Measurements from ENCODE around the gene CMIP. TPM values are rescaled to one million over a fixed set of nuclear protein-coding genes. Genes with fewer than 3 reads are reported as not detected.

CMIP gene
- polyA plus RNA-seq, 1 experiment: 2.7 TPM

DNA sequence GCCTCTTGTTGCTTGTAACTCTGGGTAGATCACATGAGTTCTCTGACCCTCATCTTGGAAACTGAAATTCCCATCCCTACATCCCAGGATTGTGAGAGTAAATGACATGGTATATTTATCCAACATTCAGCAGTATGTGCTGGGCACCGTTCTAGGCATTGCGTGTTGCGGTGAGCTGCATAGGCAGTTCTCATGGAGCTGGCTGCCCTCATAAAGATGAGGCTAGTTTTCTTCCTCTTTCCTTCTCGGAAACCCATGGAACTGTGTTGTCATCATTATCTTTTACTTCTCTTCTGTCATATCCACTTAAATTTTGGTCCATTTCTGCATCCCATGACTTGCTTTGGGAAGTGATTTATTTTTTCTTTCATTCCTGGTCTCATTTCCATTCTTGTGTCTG, 17.2 kb downstream of the CMIP start:
- no peaks in the 10 kb centered on the region for H3K27me3 ChIP-seq (ENCODE audit: control insufficient read depth, insufficient read depth, low read length)
- no peak overlapping the region for H3K4me3 ChIP-seq (ENCODE audit: low read depth, low read length)
- ChIA-PET CTCF (interaction anchor here (1.1 kb wide), 1 partner anchor 11 kb away, joined by 4 read pairs; no protein-coding TSS in a partner anchor), POLR2A (no interaction called here)
- DNase-seq (ENCODE audit: low read depth, low spot score): no peak
- no peaks in the 10 kb centered on the region; the same call in 1 of the 2 replicates for H3K9me3 ChIP-seq (ENCODE audit: control insufficient read depth, insufficient read depth, low read length)
- no peak overlapping the region for H3K27ac ChIP-seq (ENCODE audit: low read depth, low read length)
- TF ChIP-seq, protein P1, sequence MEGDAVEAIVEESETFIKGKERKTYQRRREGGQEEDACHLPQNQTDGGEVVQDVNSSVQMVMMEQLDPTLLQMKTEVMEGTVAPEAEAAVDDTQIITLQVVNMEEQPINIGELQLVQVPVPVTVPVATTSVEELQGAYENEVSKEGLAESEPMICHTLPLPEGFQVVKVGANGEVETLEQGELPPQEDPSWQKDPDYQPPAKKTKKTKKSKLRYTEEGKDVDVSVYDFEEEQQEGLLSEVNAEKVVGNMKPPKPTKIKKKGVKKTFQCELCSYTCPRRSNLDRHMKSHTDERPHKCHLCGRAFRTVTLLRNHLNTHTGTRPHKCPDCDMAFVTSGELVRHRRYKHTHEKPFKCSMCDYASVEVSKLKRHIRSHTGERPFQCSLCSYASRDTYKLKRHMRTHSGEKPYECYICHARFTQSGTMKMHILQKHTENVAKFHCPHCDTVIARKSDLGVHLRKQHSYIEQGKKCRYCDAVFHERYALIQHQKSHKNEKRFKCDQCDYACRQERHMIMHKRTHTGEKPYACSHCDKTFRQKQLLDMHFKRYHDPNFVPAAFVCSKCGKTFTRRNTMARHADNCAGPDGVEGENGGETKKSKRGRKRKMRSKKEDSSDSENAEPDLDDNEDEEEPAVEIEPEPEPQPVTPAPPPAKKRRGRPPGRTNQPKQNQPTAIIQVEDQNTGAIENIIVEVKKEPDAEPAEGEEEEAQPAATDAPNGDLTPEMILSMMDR (IDR thresholded peaks at IDR 0.05; ENCODE audit: low read depth, low read length): no peak

DNA sequence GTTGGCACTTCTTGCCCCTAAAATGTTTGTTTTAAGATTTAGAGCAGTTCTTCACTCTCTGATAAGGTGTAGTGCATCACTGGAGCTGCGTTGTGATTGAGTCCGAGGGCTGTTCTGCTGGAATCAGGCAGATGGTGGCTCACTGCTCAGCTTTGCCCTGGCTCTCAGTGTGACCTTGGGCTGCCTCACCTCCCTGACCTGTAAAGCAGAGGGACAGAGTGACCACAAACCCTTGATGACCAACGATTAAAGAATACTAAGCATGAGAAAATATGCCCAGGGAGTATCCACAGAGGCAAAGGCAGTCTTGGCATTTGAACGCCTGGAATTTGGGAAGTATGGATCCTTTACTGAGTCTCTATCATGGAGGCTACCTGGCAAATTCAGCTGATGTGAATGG, 18.1 kb downstream of the CMIP start:
- TF ChIP-seq, protein P1 (IDR thresholded peaks at IDR 0.05; ENCODE audit: low read depth, low read length): no peak
- CTCF ChIA-PET: interaction anchor here (1.1 kb wide), 1 partner anchor 12 kb away, joined by 4 read pairs; no protein-coding TSS in a partner anchor

DNA sequence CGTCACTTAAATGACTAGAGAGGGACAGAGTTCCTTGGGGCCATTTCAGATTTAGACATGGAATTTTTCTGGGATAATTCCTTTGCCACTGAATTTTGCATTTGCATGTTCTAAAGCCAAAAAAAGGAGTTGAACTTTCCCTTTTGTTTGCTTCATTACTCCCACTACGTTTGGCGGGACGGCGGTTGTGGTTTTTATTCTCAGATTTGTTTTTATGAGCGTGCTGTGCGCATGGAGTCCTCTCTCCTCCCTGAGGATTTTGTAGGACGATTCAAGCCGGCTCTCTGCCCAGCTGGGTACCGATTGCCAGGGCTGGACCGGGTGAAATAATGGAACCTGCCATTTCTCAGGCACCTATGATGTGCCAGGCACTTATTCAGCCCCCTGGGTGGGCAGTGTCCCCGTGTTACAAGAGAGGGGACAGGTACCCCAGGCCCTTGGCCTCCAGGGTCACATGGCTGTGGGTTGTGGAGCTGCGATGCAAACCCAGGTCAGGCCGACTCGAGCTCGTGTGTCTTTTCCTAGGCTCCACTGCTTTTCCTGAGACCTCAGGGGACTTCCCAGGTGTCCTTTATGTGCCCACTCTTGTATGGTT, 18.8 kb downstream of the CMIP start:
- CTCF ChIA-PET: no interaction called here
- TF ChIP-seq, protein P1 (IDR thresholded peaks at IDR 0.05; ENCODE audit: low read depth, low read length): no peak
- no peak overlapping the region for H3K27ac ChIP-seq (ENCODE audit: low read depth, low read length)
- H3K9me3 ChIP-seq (ENCODE audit: control insufficient read depth, insufficient read depth, low read length): no peaks in the 10 kb centered on the region; the same call in 1 of the 2 replicates
- H3K27me3 ChIP-seq (ENCODE audit: control insufficient read depth, insufficient read depth, low read length): no peaks in the 10 kb centered on the region
- no peak overlapping the region for H3K4me3 ChIP-seq (ENCODE audit: low read depth, low read length)
- no peak for DNase-seq (ENCODE audit: low read depth, low spot score)
- POLR2A ChIA-PET: no interaction called here

More for the DNA sequence above, 18.1 kb downstream of the CMIP start:
- Histone ChIP-seq H3K9me3 (ENCODE audit: control insufficient read depth, insufficient read depth, low read length) (no peaks in the 10 kb centered on the region; the same call in 1 of the 2 replicates), H3K27ac (ENCODE audit: low read depth, low read length) (no peak overlapping the region), H3K27me3 (ENCODE audit: control insufficient read depth, insufficient read depth, low read length) (no peaks in the 10 kb centered on the region), H3K4me3 (ENCODE audit: low read depth, low read length) (no peak overlapping the region)
- no peak for DNase-seq (ENCODE audit: low read depth, low spot score)
- POLR2A ChIA-PET: no interaction called here

DNA sequence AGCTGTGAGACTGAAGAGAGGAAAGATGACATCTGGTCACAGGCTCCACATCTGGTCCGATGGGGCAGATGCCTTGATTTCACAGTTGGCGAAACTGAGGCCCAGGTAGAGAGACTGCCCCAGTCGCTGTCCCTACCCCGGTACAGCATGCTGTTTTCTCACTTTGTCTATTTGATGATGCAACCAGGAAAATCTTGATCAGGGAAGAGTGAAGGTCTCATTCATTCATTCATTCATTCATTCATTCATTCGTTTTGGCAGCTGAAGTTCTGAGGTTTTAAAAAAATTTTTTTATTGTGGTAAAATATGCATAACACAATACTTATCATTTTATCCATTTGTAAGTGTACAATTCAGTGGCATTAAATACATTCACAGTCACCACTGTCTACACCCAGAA, 19.7 kb downstream of the CMIP start:
- Histone ChIP-seq H3K4me3 (ENCODE audit: low read depth, low read length) (no peak overlapping the region), H3K27ac (ENCODE audit: low read depth, low read length) (no peak overlapping the region), H3K27me3 (ENCODE audit: control insufficient read depth, insufficient read depth, low read length) (no peaks in the 10 kb centered on the region), H3K9me3 (ENCODE audit: control insufficient read depth, insufficient read depth, low read length) (no peaks in the 10 kb centered on the region; the same call in 1 of the 2 replicates)
- CTCF ChIA-PET: no interaction called here
- POLR2A ChIA-PET: no interaction called here
- TF ChIP-seq, protein P1 (IDR thresholded peaks at IDR 0.05; ENCODE audit: low read depth, low read length): no peak
- DNase-seq (ENCODE audit: low read depth, low spot score): no peak

DNA sequence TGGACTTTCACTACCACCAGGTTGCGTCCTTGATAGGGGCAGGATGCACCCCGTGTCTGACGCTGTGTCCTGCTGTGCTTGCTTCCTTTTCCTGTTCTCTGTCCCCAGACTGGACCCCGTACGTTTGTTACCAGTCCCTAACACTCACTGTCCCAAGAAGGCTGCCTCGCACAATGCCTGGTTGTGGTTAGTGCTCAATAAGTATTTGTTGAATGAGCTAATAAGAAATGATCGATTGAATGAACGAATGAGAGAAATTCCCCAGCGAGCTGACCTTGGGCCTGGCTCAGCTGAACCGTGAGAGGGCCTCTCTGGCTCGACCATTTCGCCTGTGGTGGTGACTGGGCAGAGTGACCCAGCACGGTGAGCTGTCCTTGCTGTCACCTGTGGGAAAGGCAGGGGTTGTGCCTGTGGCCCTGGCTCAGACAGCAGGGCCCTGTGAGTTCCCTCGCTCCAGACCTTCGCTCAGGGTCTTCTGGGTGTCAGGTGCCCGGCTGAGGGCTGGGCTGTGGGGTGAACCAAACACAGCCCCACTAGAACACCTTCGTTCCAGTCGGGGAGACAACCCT, 20.9 kb downstream of the CMIP start:
- Histone ChIP-seq H3K9me3 (ENCODE audit: control insufficient read depth, insufficient read depth, low read length) (no peaks in the 10 kb centered on the region; the same call in 1 of the 2 replicates), H3K27me3 (ENCODE audit: control insufficient read depth, insufficient read depth, low read length) (no peaks in the 10 kb centered on the region), H3K4me3 (ENCODE audit: low read depth, low read length) (no peak overlapping the region), H3K27ac (ENCODE audit: low read depth, low read length) (no peak overlapping the region)
- no peak for DNase-seq (ENCODE audit: low read depth, low spot score)
- CTCF ChIA-PET: no interaction called here
- POLR2A ChIA-PET: no interaction called here
- TF ChIP-seq, protein P1 (IDR thresholded peaks at IDR 0.05; ENCODE audit: low read depth, low read length): no peak
